HG02943 (cell line): Measurements from ENCODE around the gene BCL2.

Source experiments
- ATAC-seq: cut with Tn5 transposase; IDR thresholded peaks from one replicate; pipeline ENCODE4 v1.9.1; 2021; ENCODE audit warnings: mild to moderate bottlenecking, low read depth, moderate library complexity; ENCODE audit not compliant: unreplicated experiment

Gene BCL2

GRCh38 chr18:63262369-63263335 lies 56.9 kb downstream of the BCL2 start:
- no peak for ATAC-seq

GRCh38 chr18:63261029-63261428 lies 58.5 kb downstream of the BCL2 start:
- ATAC-seq: no peak

- no peak for ATAC-seq
Observed at GRCh38 chr18:63260380-63260754, 59.2 kb downstream of the BCL2 start.

GRCh38 chr18:63259567-63260379 lies 59.8 kb downstream of the BCL2 start:
- ATAC-seq: no peak

GRCh38 chr18:63258749-63259566 lies 60.6 kb downstream of the BCL2 start:
- ATAC-seq: no peak

- ATAC-seq: no peak
Observed at GRCh38 chr18:63257453-63257852, 62.1 kb downstream of the BCL2 start.

- no peak for ATAC-seq
Observed at GRCh38 chr18:63255435-63255834, 64.1 kb downstream of the BCL2 start.

GRCh38 chr18:63254716-63255399 lies 64.7 kb downstream of the BCL2 start:
- no peak for ATAC-seq

- no peak for ATAC-seq
Observed at GRCh38 chr18:63253428-63254372, 65.9 kb downstream of the BCL2 start.

GRCh38 chr18:63253014-63253413 lies 66.6 kb downstream of the BCL2 start:
- ATAC-seq: no peak

GRCh38 chr18:63249771-63250170 lies 69.8 kb downstream of the BCL2 start:
- ATAC-seq: no peak

GRCh38 chr18:63247926-63248325 lies 71.6 kb downstream of the BCL2 start:
- no peak for ATAC-seq

GRCh38 chr18:63247506-63247905 lies 72.1 kb downstream of the BCL2 start:
- ATAC-seq: no peak

GRCh38 chr18:63245600-63245999 lies 74.0 kb downstream of the BCL2 start:
- ATAC-seq: no peak

GRCh38 chr18:63244607-63245006 lies 75.0 kb downstream of the BCL2 start:
- ATAC-seq: no peak

- ATAC-seq: no peak
Observed at GRCh38 chr18:63241760-63242159, 77.8 kb downstream of the BCL2 start.

GRCh38 chr18:63241317-63241712 lies 78.3 kb downstream of the BCL2 start:
- ATAC-seq: no peak

- no peak for ATAC-seq
Observed at GRCh38 chr18:63240531-63241316, 78.8 kb downstream of the BCL2 start.
